OCI-LY1 (cell line): Measurements from ENCODE around the gene SNTG2.

ENCODE experiments used
- EZH2 ChIP-seq: fragments of 200-600 bp; sonication (generic), shearing (Covaris generic); IDR thresholded peaks from 2 replicates; pipeline ENCODE4 v1.8.0; 2017; ENCODE audit warnings: borderline replicate concordance, mixed run types, mild to moderate bottlenecking, antibody characterized with exemption, low read length, moderate library complexity, mixed read lengths
- TF ChIP-seq, protein P1 (sequence below): fragments of 200-600 bp; sonication (generic), shearing (Covaris generic); IDR thresholded peaks from 2 replicates; pipeline ENCODE4 v1.5.1; 2017; ENCODE audit warnings: mild to moderate bottlenecking, antibody characterized with exemption, low read length, moderate library complexity, mixed read lengths

DNA sequence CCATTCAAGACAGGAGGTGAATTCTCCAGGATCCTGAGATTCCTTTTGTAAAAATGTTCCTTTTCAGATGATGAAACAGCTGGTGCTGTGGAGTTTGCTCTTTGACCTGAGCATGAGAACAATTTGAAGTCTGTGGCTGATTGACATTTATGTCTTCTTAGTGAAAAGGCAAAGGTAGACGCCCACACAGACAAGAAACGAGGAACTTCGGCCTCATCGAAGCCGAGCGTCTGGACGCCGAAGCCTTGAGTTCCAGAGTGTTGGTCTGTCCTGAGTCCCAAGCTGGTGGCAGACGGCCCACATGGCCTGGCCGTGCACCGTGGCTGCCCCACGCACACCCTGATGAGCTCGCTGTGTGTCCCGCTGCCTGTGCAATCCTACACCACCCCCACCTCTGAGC is 20.7 kb upstream of the SNTG2 start:
- TF ChIP-seq, protein P1, sequence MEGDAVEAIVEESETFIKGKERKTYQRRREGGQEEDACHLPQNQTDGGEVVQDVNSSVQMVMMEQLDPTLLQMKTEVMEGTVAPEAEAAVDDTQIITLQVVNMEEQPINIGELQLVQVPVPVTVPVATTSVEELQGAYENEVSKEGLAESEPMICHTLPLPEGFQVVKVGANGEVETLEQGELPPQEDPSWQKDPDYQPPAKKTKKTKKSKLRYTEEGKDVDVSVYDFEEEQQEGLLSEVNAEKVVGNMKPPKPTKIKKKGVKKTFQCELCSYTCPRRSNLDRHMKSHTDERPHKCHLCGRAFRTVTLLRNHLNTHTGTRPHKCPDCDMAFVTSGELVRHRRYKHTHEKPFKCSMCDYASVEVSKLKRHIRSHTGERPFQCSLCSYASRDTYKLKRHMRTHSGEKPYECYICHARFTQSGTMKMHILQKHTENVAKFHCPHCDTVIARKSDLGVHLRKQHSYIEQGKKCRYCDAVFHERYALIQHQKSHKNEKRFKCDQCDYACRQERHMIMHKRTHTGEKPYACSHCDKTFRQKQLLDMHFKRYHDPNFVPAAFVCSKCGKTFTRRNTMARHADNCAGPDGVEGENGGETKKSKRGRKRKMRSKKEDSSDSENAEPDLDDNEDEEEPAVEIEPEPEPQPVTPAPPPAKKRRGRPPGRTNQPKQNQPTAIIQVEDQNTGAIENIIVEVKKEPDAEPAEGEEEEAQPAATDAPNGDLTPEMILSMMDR, result no peak
- TF ChIP-seq EZH2, result no peak
